HL-60/S4 (cell line): ENCODE results near the gene CACNA1I.

ENCODE experiments used
- in situ Hi-C: fragments of 300-500 bp; cut with MboI; formaldehyde crosslinking; loops from 2 replicates; pipeline ENCODE4 v1.14.3; 2022; ENCODE audit warnings: low sequenced_read_pairs

Gene CACNA1I

GRCh38 chr22:39641660-39642310 is 71.2 kb downstream of the CACNA1I start:
- in situ Hi-C loops = no loop called here

- in situ Hi-C loops = no loop called here
These were observed 72.9 kb downstream of the CACNA1I start for GRCh38 chr22:39643311-39644083.

DNA sequence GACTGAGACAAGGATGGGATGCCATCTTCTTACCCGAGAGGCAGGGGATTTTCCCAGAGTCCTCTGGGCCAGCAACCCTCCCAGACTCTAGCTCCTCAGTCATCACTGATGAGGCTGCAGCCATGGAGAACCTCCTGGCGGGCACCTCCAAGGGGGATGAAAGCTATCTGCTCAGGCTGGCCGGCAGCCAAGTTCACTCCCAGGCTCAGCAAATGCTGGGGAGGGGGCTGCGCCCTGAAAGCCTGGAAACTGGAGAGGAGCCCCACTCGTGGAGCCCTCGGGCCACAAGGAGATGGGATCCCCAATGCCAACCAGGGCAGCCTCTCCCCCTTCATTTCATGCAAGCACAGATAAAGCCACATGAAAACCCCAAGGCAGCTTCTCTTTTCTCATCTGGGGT is 75.0 kb downstream of the CACNA1I start:
- in situ Hi-C loops = no loop called here

DNA sequence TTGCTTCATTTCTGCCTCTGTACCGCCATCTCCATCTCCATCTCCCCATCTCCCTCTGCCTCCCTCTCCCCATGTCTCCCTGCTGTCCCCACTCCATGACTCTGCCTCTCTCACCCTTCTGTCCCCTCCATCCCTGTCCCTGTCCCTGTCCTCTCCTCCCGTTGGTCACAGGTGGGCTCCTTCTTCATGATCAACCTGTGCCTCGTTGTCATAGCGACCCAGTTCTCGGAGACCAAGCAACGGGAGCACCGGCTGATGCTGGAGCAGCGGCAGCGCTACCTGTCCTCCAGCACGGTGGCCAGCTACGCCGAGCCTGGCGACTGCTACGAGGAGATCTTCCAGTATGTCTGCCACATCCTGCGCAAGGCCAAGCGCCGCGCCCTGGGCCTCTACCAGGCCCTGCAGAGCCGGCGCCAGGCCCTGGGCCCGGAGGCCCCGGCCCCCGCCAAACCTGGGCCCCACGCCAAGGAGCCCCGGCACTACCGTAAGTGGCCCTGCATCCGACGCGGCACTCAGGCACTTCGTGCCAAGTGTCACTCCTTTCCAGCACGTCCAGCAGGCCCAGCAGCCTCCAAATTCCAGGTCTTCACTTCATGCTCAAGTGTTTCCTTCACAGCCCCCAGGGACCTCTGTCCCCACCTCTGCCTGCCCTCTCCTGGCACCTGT is 76.0 kb downstream of the CACNA1I start:
- in situ Hi-C loops = no loop called here

DNA sequence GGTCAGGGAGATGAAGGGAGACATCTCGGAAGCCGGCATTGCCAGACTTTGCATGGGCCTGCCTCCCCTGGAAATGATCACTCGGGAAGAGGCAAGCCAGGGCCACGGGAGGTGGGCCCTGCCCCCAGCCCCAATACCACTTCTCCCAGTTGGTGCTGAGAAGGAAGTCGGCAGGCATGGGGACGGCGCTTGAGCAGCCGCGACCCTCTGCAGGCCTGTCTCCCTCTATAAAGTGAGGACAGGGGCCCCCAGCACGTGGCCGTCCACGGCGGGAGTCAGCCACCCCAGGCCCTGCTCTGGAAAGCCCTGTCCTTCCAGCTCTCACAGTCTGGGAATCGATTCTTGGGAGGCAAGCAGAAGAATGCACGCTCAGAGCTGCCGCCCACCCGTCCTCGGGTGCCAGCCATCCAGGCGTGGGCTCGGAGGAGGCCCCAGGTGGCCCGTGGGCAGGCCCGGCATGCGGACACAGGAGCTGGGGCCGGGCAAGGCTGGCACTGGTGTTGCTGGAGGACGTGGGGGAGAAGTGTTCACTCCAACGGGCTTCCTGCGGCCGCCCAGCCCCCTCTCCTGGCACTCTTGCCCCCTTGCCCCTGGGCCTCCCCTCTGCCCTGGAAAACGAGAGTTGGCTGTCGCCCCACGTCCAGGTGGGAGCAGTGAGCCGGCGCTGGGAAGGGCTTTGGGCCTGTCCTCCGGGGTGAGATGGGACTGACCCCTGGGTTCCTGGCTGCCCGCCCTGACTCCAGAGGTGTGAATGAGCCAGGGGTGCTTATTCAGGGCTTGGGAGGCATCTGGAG is 77.5 kb downstream of the CACNA1I start:
- in situ Hi-C loops = no loop called here

DNA sequence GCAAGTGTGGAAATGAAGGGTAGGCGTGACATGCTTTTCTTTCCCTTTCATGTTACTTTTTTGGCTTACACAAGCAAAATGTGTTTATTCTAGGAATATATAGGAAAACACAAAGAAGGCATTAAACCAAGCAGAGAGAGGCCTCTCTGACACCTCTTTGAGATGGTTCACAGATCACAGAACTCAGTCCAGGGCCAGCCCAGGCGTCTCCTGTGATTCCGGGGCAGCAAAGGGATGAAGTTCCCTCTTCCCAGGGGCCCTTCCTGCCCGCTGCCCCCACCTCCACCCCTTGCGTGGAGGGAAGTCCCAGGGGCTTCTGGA is 78.0 kb downstream of the CACNA1I start:
- in situ Hi-C loops = no loop called here

DNA sequence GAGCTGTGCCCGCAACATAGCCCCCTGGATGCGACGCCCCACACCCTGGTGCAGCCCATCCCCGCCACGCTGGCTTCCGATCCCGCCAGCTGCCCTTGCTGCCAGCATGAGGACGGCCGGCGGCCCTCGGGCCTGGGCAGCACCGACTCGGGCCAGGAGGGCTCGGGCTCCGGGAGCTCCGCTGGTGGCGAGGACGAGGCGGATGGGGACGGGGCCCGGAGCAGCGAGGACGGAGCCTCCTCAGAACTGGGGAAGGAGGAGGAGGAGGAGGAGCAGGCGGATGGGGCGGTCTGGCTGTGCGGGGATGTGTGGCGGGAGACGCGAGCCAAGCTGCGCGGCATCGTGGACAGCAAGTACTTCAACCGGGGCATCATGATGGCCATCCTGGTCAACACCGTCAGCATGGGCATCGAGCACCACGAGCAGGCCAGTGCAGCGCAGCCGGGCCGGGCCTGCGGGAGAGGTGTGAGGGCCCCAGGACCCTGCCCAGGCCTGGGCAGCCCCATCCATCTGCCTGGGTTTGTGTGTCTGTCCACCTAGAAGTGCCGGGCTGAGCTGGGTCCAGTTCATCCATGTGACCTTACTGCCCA is 79.0 kb downstream of the CACNA1I start:
- in situ Hi-C loops = no loop called here

GRCh38 chr22:39651053-39651996 is 80.8 kb downstream of the CACNA1I start:
- in situ Hi-C loops = no loop called here

DNA sequence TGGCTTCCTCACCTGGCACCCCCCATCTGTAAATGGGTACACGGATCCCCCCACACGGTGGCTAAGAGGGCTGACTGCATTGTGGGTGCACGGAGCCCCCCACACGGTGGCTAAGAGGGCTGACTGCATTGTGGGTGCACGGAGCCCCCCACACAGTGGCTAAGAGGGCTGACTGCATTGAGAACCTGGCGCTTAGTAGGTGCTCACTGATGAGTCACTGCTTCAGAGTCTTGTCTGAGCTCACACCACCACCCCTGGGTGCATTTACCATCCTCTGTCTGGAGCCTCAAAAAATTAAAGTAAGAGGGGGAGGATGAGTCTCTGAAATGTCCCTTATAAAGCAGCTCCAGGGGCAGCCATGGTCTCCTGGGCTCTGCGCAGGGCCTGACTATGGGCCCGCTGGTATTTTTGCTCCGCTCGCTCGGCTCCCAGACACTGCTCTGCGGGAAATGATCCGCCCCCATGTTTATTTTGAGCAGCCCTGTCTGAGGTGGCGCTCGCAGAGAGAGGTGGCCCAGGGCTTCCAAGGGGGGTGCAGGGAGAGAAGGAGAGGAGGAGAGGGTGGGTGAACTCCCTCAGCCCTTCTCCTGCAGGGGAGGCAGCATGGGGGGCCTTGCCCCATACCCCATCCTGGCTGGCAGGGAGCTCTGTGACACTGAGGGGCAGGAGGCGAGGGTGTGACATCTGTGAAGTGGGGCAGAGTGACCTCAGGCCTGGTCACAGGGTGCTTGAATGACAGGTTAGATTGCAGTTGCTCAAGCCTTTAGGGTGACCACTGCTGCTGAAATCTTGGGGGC is 82.6 kb downstream of the CACNA1I start:
- in situ Hi-C loops = no loop called here

- in situ Hi-C loops = no loop called here
These were observed 83.2 kb downstream of the CACNA1I start for GRCh38 chr22:39653787-39654077.

- in situ Hi-C loops = no loop called here
These were observed 83.8 kb downstream of the CACNA1I start for GRCh38 chr22:39654131-39654926.

GRCh38 chr22:39655004-39655579 is 84.5 kb downstream of the CACNA1I start:
- in situ Hi-C loops = no loop called here

- in situ Hi-C loops = no loop called here
These were observed 85.3 kb downstream of the CACNA1I start for GRCh38 chr22:39655831-39656230.

GRCh38 chr22:39656495-39657490 is 86.2 kb downstream of the CACNA1I start:
- in situ Hi-C loops = no loop called here

- in situ Hi-C loops = no loop called here
These were observed 87.8 kb downstream of the CACNA1I start for GRCh38 chr22:39658367-39658766.

DNA sequence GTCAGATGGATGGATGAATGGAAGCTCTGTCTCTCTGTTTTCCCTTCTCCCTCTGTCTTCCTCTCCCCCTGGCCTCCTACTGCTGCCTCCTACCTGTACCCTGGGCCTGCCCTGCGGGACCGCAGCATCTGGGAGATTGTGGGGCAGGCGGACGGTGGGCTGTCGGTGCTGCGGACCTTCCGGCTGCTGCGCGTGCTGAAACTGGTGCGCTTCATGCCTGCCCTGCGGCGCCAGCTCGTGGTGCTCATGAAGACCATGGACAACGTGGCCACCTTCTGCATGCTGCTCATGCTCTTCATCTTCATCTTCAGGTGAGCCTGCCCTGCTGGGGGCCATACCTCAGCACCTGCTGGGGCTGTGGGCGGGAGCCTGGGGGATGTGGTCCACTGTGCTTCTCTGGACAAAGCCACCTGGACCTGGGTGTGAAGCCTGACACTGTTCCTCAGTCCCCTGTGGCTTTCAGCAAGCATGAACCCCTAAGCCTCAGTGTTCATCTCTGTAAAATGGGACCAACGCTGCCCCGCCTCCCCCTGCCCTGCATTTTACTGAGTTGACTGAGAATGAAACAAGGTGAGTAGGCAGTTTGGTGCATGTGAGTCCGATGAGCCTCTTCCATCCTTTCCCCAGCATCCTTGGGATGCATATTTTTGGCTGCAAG is 88.4 kb downstream of the CACNA1I start:
- in situ Hi-C loops = no loop called here

- in situ Hi-C loops = no loop called here
These were observed 90.9 kb downstream of the CACNA1I start for GRCh38 chr22:39661501-39661841.
